HG03175 (cell line): ENCODE measurements around the gene NFKB2.
A peak's percentile ranks its signal among the peaks of the same experiment; 100 is the strongest.

ENCODE experiments used
- ATAC-seq: cut with Tn5 transposase; IDR thresholded peaks from one replicate; pipeline ENCODE4 v1.9.1; 2021; ENCODE audit warnings: mild to moderate bottlenecking, moderate library complexity; ENCODE audit not compliant: unreplicated experiment

The NFKB2 gene

GRCh38 chr10:102394079-102394800 lies 1.3 kb upstream of the NFKB2 start:
- peak; percentile 83 for ATAC-seq

- peak; percentile 0 for ATAC-seq
Measured at GRCh38 chr10:102394801-102395399, 605 bp upstream of the NFKB2 start.

GRCh38 chr10:102396317-102396650 lies 779 bp downstream of the NFKB2 start:
- no peak for ATAC-seq

- no peak for ATAC-seq
Measured at GRCh38 chr10:102396730-102397151, 1.2 kb downstream of the NFKB2 start.

- ATAC-seq = no peak
Measured at GRCh38 chr10:102397222-102398171, 2.0 kb downstream of the NFKB2 start.

GRCh38 chr10:102398172-102399020 lies 2.9 kb downstream of the NFKB2 start:
- no peak for ATAC-seq

GRCh38 chr10:102399217-102400021 lies 3.9 kb downstream of the NFKB2 start:
- ATAC-seq = peak; percentile 49

GRCh38 chr10:102400076-102400475 lies 4.6 kb downstream of the NFKB2 start:
- no peak for ATAC-seq

GRCh38 chr10:102400598-102401341 lies 5.3 kb downstream of the NFKB2 start:
- ATAC-seq = no peak

GRCh38 chr10:102401342-102401654 lies 5.8 kb downstream of the NFKB2 start:
- no peak for ATAC-seq

GRCh38 chr10:102401735-102402511 lies 6.4 kb downstream of the NFKB2 start:
- no peak for ATAC-seq

- no peak for ATAC-seq
Measured at GRCh38 chr10:102402512-102402896, 7.0 kb downstream of the NFKB2 start.

GRCh38 chr10:102403115-102403514 lies 7.6 kb downstream of the NFKB2 start:
- no peak for ATAC-seq

GRCh38 chr10:102404361-102405107 lies 9.0 kb downstream of the NFKB2 start:
- ATAC-seq = no peak

GRCh38 chr10:102405108-102405571 lies 9.6 kb downstream of the NFKB2 start:
- no peak for ATAC-seq

GRCh38 chr10:102405632-102406031 lies 10.1 kb downstream of the NFKB2 start:
- ATAC-seq = no peak

GRCh38 chr10:102406815-102407214 lies 11.3 kb downstream of the NFKB2 start:
- ATAC-seq = no peak
